ENCODE data around the gene FSD1L. TPM values are rescaled to one million over a fixed set of nuclear protein-coding genes. Genes with fewer than 3 reads are reported as not detected.

Gene FSD1L
- 1.3 and 2.5 TPM in 2 replicates for total RNA-seq

DNA sequence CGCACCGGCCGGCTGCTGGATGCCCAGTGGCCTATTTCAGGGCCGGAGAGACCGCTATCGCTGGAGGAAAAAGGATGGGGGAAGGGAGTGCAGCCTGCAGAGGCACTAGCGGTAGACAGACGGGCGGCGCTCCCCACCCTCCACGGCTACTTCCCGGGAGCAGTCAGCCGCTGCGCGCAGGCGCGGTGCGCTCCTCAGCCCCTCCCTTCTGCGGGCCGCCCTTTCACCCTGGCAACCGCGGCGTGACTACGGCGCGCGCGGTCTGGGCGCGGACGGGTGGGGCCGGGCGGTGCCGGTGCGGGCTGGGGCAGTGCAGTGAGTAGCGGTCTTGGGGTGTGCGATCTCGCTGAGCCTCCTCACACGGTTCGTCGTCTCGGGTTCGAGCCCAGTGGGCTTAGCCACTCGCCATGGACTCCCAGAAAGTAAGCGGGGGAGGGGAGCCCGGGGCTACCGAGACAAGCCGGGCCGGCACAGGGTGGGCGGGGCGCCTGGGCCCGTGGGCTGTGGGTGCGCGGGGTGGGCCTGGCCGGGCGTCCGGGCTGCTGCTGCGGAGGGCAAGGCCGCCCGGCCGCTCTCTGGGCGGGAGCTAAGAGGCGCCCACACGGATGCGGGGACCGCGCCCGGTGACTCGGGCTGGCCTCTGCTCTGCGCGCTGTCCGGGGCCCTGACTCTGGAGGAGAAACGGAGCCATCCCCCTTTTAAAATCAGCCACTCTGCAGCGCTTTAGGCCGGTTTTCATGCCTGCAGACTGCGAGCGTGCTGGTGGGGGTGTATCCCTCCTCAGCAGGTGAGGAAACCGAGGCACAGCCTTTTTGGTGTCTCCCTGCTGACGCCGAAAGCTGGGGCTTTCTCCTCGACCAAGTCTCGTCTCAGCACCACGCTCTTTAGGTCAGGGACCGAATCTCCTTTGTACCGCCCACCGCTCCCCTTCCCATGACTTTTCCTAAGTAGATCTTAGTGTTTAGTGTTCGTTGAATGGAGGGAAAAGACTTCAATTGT is at the start of gene FSD1L:
Gene FSD1L, plus strand, starts transcription at position 221 of the 999 bp plus-strand sequence. Its CDS starts 187 bp downstream, at position 408.

DNA sequence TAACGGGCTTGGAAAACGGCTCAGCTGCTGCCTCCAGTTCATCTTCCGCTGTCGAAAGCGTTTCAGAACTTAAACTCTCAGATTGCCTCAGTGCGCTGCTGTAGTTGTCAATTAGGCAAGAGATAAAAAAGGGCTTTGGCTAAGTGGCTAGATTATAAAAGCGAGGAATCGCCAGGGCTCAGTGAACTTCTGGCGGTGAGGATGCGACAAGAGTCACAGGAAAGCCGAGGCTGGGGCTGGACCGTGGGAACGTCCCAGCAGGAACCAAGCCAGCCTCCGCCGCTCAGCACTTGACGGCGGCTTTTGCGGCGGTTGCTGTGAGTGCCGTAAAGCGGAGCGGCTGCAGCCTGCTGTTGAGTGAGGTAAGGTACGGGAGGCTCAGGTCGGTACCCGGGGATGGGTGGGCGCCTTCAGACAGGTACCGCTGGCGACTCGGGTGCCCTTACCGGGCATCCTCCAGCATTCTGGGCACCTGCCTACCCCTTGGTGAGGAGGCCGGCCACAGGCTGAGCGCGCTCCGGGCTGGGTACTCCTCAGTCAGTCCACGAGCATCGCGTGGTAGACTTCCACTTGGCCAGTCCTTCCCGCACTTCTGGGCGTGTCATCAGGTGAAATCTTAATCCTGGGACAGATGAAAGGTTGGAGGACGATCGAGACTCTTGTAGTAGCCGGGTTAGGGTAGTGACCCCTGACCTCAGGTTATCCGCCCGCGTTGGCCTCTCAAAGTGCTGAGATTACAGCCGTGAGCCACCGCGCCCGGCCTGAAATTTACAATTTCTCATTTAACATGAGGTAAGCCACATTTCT is 110.2 kb downstream of the FSD1L start, which contains the start of gene FKTN:
Gene FKTN, plus strand, starts transcription at position 328 of the 807 bp plus-strand sequence. CDS start 16,902 bp downstream, outside the sequence.

Other genes with a start within 250 kb of the FSD1L start
- 19.5 and 22.8 TPM in 2 replicates for gene SLC44A1, start 203.4 kb upstream of the FSD1L start, total RNA-seq
- 9.9 and 31.1 TPM in 2 replicates for gene FKTN, start 110.1 kb downstream of the FSD1L start, total RNA-seq
- gene TAL2, start 214.4 kb downstream of the FSD1L start, total RNA-seq = not detected in 2 replicates
- gene TMEM38B, start 246.5 kb downstream of the FSD1L start, total RNA-seq = 8.5 and 10.1 TPM in 2 replicates